Measurements from ENCODE around the gene BRMS1.
A peak's percentile ranks its signal among the peaks of the same experiment; 100 is the strongest.

Gene BRMS1

DNA sequence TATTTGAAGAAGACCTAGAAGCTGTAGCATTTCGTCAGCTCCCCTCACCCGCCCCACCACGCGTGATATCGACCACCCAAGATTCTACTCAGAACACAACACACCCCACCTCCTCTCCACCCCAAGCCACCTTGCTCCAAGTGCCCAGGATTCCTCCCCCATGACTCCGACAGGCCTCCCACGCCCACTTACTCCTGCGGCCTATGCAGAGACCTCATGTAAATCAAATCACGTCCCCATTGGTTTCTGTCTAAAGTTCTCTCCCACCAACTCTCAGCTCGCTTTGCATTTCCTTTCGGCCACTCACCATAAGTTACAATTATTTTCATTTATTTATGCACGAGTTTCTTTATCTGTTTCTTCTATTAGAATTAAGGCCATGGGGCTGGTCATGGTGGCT lies 42.2 kb downstream of the BRMS1 start:
- no peak for DNase-seq (ENCODE audit: low read depth)

DNA sequence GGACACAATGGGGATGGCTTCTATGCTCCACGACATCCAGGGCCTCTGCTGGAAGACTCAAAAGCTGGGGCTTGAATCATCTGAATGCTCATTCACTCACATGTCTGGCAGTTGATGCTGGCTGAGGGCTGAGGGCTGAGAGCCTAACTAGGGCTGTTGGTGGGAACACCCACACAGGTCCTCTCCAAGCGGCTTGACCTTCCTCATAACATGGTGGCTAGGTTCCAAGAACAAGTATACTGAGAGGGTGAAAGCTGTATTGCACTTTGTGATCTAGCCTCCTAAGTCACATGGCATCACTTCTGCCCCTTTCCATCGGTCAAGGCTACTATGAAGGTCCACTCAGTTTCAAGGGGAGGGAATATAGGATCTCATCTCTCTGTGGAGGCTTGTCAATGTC lies 45.7 kb downstream of the BRMS1 start:
- DNase-seq (ENCODE audit: low read depth), result no peak

DNA sequence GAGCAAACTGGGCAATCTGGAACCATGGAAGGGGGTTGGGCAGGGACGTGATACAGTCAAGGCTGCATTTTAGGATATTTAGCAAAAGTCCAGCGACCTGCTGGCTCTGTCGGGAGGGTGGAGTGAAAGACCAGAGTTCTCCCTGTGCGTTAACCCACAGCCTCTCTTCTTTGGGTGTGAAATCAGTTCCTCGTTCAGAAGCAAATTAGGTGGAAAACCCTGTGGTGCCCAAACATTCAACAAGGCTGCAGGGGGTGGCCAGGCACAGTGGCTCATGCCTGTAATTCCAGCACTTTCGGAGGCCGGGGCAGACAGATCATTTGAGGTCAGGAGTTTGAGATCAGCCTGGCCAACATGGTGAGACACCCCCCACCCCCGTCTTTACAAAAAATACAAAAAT lies 47.3 kb downstream of the BRMS1 start:
- DNase-seq (ENCODE audit: low read depth), result no peak

DNA sequence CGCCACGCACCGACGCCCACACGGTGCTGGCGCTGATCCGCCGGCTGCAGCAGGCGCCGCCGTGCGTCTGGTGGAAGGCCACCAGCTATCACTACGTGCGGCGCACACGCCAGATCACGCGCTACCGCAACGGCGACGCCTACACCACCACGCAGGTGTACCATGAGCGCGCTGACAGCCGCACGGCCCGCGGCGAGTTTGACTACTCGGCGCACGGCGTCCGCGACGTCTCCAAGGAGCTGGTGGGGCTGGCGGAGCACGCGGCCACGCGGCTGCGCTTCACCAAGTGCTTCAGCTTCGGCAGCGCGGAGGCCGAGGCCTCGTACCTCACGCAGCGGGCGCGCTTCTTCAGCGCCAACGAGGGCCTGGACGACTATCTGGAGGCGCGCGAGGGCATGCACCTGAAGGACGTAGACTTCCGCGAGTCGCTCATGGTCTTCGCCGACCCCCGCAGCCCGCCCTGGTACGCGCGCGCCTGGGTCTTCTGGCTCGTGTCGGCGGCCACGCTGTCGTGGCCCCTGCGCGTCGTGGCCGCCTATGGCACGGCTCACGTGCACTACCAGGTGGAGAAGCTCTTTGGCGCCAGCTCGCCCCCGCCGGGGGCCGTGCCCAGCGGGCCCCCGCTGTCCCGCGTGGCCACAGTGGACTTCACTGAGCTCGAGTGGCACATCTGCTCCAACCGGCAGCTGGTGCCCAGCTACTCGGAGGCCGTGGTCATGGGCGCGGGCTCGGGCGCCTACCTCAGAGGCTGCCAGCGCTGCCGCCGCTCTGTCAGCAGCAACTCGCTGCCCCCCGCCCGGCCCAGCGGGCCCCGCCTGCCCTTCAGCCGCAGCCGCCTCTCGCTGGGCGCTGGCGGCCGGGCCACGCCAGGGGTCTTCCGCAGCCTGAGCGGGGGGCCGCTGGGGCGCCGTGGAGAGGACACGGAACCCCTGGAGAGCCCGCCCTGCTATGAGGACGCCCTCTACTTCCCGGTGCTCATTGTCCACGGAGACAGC lies 50.0 kb downstream of the BRMS1 start:
- DNase-seq (ENCODE audit: low read depth), result no peak

- no peak for DNase-seq (ENCODE audit: low read depth)
Measured at GRCh38 chr11:66293777-66294625, 50.9 kb downstream of the BRMS1 start.

DNA sequence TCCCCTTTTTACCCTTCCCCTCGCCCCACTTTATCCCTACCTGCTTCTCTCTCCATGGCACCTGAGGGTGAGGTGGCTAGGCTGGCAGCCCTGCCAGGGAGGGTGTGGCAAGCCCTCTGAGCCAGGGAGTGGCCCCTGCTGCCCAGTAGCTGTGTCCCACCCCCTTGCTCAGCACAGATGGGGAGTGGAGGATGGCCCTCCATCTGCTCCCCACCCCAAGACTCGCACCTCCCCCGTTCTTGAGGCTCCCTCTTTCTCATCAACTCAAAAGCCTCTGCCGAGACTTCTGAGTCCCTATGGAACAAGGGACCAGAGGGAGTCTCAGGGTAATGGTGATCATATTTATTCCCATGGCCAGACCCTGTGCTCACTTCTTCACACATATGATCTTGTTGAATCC lies 51.6 kb downstream of the BRMS1 start:
- DNase-seq (ENCODE audit: low read depth), result no peak

GRCh38 chr11:66292543-66293332 lies 52.2 kb downstream of the BRMS1 start:
- no peak for DNase-seq (ENCODE audit: low read depth)

DNA sequence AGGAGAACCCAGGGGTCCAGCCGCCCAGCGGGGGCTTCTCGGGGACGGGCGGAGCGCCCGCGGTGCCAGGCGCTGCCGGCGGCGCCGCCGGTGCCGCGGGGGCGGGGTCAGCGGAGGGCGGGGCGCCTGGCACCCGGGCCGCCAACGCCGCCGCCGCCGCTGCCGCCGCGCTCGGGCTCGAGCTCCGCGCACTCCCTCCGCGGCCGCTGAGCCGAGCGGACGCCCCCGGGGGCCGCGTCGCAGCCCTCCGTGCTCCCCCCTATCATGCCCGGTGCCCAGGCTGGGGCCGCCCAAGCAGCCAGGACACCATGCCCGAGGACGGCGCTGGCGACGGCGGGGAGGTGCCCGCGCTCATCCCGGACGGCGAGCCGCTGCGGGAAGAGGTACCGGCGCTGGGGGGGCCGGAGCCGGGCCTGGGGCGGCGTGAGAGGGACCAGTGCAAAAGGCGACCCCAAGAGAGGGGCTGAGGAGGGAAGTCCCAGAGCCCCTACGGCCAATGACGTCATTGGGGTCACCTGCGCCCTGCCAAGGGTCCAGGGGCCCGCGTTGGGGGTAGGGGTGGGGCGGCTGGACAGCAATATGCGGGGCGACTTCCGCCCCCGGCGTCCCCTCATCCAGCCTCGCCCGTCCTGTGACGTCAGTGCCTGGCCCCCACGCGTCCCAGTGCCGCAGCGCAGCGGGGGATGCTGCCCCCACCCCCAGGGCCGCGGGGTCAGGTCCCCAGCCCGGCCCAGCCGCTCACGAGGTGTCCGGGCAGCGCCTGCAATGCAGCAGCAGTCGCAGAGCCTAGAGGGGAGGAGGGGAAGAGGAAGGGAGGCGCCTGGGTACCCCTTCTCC lies 53.0 kb downstream of the BRMS1 start, which contains the start of gene TMEM151A:
Gene TMEM151A, plus strand, starts transcription at position 189 of the 837 bp plus-strand sequence. Its CDS starts 120 bp downstream, at position 309.
- DNase-seq (ENCODE audit: low read depth), result no peak

GRCh38 chr11:66291303-66291705 lies 53.6 kb downstream of the BRMS1 start:
- DNase-seq (ENCODE audit: low read depth), result no peak

GRCh38 chr11:66290330-66290621 lies 54.6 kb downstream of the BRMS1 start:
- no peak for DNase-seq (ENCODE audit: low read depth)

DNA sequence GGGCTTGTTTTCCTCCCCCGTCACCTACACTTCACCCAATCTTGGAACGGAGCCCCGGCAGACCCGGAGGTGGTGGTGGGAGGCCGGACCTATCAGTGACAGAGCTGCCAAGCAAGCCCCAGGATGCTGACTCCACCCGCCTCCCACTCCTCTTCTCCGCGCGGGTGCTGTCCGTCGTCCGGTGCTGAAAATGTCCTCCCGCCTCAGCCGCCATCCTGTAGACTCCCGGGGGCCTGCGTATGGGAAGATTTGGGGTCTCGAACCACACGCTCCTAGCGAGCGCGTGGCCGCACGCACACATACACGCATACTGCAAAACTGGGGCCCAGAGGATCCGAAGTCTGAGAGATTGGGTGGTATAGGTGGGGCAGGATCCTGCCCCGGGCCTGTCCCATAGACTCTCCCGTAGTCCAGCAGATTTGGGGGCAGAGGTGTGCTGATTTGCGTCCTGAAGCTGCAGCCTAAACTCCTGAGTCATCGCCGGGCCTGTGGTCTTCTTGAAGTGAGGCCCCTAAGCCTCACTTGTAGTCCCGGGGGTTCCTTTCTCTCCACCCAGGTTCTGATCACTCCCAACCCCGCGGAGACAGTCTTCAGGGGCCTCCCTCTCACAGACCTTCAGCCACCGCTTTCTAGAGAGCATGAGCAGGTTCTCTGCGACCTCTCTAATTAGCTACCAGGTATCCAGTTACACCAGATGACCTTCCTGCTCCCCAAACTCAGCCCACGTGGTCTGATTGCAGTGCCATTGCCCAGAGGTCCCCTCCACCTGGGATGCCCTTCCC lies 55.2 kb downstream of the BRMS1 start:
- peak; percentile 61 for DNase-seq (ENCODE audit: low read depth)

DNA sequence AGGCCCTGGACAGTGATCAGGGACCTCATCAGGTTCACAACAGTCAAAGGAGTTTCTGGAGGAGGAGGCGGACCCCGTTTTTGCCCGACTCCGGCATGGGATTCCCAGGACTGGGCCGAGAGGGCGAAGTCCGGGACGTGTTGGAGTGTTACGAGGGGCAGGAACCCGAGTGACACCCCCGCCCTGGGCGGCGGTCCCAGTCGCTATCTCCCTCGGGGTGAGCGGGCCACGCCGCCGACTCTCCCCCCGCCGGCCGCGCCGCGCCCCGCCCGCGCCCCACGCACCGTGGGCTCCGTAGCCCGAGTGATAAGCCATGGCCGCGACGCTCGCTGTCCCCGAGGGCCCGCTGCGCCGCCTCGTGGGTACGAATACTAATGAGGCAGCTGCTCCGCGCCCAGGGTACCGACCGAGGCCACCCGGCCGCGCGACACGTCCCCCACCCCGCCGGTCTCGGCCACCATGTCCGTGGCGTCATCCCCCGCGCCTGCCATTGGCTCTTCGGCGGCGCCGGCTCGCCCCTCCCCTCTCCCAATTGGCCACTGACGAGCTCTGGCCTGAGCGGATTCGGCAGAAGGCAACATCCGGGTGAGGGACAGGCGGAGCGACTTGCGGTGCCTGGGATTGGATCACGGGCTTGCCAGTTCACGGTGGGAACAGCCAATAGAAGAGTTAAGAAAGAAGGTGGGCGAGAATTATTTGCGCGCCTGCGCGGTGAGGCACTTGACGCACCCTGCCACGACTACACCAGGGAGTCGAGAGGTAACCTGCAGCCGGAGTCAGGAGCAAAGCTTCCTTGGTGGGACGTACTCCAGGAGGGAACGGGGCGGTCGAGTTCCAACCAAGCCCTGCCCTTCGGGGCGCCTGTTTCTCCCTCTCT lies 56.0 kb downstream of the BRMS1 start, which contains the start of gene YIF1A:
Gene YIF1A, minus strand, starts transcription at position 473 of the 877 bp plus-strand sequence. Its CDS starts 158 bp downstream, at position 315.
- DNase-seq (ENCODE audit: low read depth), result peak; percentile 97

- DNase-seq (ENCODE audit: low read depth), result no peak
Measured at GRCh38 chr11:66287889-66288670, 56.8 kb downstream of the BRMS1 start.
